ENCODE measurements around the gene MDFI. TPM values are rescaled to one million over a fixed set of nuclear protein-coding genes. Genes with fewer than 3 reads are reported as not detected.

MDFI gene
- total and polyA plus RNA-seq, 12 donors: 0.34 to 4.4 (median 1.3) TPM

DNA sequence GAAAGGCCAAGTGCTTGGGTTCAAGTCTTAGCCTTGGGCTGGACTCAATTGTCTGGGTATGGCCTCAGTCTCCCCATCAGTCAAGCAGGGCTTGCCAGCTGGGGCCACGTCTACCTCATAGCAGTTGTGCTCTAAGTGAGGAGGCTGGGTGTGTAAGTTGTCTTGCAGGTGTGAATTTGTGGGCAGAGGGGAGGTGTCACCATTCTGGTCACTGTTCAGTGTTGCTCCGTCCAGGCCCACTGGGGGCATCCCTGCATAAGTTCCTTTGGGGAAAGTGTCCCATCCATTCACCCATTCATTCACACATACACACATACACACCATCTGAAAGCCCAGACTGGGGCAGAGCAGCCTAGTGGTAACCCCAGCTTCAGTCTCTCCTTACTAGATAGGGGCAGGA is 60.8 kb downstream of the MDFI start:
- DNase-seq (no peak), ATAC-seq (peak in 1 of 8 donors; percentile 2)
- intact Hi-C loops (cut with DNase I): loop anchor here in 3 of 10 donors (5.0 to 10.0 kb wide), 2 partner anchors 33 to 76 kb away; partner anchors contain the start of gene FRS3 (in 2 of the 3)
- Histone ChIP-seq H3K4me3 (no peak overlapping the region), H3K9me3 (no peaks in the 10 kb centered on the region), H3K27ac (peak overlapping the region in 9 of 10 donors; percentile 65 to 93 (median 79)), H3K4me1 (peaks cover 10 to 89% (median 43%) of the 10 kb centered on the region in 9 donors), H3K36me3 (peaks cover 0 to 17% (median 0%) of the 10 kb centered on the region in 9 donors), H3K27me3 (no peaks in the 10 kb centered on the region)
- TF ChIP-seq, protein P1, sequence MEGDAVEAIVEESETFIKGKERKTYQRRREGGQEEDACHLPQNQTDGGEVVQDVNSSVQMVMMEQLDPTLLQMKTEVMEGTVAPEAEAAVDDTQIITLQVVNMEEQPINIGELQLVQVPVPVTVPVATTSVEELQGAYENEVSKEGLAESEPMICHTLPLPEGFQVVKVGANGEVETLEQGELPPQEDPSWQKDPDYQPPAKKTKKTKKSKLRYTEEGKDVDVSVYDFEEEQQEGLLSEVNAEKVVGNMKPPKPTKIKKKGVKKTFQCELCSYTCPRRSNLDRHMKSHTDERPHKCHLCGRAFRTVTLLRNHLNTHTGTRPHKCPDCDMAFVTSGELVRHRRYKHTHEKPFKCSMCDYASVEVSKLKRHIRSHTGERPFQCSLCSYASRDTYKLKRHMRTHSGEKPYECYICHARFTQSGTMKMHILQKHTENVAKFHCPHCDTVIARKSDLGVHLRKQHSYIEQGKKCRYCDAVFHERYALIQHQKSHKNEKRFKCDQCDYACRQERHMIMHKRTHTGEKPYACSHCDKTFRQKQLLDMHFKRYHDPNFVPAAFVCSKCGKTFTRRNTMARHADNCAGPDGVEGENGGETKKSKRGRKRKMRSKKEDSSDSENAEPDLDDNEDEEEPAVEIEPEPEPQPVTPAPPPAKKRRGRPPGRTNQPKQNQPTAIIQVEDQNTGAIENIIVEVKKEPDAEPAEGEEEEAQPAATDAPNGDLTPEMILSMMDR (IDR thresholded peaks at IDR 0.05): no peak
- WGBS, 2 donors: 70 to 71% methylated on average over 2 of the region's 2 CpGs

DNA sequence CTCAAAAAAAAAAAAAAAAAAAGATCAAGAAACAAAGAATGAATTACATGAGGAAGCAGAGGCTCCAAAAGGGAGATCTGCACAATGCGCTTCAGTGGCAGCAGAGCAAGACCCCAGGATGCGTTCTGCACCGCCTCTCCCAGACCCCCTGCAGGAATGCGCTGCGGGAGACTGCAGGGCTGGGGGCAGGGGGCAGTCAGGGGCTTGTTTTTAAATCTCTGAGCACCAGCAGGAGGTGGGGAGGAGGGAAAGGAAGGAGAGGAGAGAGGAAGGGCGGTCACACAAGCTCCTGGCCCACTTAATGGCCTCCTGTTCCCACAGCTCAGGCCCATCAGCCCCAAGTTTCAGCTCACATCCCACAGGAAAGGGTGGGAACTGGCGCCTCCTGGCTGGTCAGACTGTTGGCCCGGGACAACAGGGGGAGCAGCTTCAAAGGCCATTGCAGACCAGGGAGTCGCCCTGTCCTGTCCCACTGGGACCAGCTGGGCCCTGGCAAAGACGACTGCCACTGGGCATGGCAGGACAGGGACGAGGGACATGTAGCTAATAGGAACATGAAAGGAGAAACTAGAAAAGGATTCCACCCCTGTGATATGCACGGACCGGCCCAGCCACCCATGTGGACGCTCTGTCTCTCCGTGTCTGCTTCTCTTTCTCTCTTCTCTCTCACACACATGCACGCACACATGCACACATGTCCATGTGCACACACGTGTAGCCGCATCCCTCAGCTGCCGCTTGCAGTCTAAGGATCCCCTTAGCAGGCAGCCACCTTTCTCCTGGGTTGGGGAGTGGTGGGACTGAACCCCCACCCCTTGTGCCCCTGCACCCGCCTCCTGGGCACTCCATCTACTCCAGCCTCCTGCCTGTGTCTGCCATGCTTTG is 62.4 kb downstream of the MDFI start:
- intact Hi-C loops (cut with DNase I): no loop called here
- Histone ChIP-seq H3K4me1 (peaks cover 14 to 90% (median 55%) of the 10 kb centered on the region in 9 donors), H3K4me3 (no peak overlapping the region), H3K36me3 (peaks cover 0 to 17% (median 0%) of the 10 kb centered on the region in 9 donors), H3K27me3 (no peaks in the 10 kb centered on the region), H3K9me3 (no peaks in the 10 kb centered on the region), H3K27ac (peak overlapping the region in 8 of 10 donors; percentile 19 to 93 (median 53))
- DNase-seq (peak; percentile 43 to 44), ATAC-seq (peak; percentile 28 to 65 (median 42))
- WGBS, 2 donors: 69 to 71% methylated on average over 20 of the region's 20 CpGs
- TF ChIP-seq, protein P1 (IDR thresholded peaks at IDR 0.05): peak in 6 of 9 donors; percentile 8 to 44 (median 22)

- peak overlapping the region in 7 of 10 donors; percentile 28 to 93 (median 53) for H3K27ac ChIP-seq
- H3K9me3 ChIP-seq: no peaks in the 10 kb centered on the region
Observed at GRCh38 chr6:41702089-41702745, 63.9 kb downstream of the MDFI start.

More at GRCh38 chr6:41702089-41702745, 63.9 kb downstream of the MDFI start:
- TF ChIP-seq, protein P1 (IDR thresholded peaks at IDR 0.05): no peak
- intact Hi-C loops (cut with DNase I): no loop called here
- ATAC-seq (no peak), DNase-seq (no peak)
- Histone ChIP-seq H3K27me3 (no peaks in the 10 kb centered on the region), H3K4me3 (no peak overlapping the region), H3K36me3 (peaks cover 0 to 12% (median 0%) of the 10 kb centered on the region in 9 donors), H3K4me1 (peaks cover 22 to 100% (median 70%) of the 10 kb centered on the region in 9 donors)
- 96 to 97% methylated on average over 10 of the region's 10 CpGs for WGBS, 2 donors
